HG02840 (cell line): ENCODE measurements around the gene C1orf105.
"Not testable (repeated sequence)": the region's sequence is repeated elsewhere in the genome, so short reads cannot be mapped to it uniquely, and the experiment has no call there.

Source experiments
- ATAC-seq: cut with Tn5 transposase; IDR thresholded peaks from one replicate; pipeline ENCODE4 v1.9.1; 2021; ENCODE audit warnings: mild to moderate bottlenecking, moderate library complexity, moderate number of reproducible peaks; ENCODE audit not compliant: unreplicated experiment, low FRiP score

Gene C1orf105

DNA sequence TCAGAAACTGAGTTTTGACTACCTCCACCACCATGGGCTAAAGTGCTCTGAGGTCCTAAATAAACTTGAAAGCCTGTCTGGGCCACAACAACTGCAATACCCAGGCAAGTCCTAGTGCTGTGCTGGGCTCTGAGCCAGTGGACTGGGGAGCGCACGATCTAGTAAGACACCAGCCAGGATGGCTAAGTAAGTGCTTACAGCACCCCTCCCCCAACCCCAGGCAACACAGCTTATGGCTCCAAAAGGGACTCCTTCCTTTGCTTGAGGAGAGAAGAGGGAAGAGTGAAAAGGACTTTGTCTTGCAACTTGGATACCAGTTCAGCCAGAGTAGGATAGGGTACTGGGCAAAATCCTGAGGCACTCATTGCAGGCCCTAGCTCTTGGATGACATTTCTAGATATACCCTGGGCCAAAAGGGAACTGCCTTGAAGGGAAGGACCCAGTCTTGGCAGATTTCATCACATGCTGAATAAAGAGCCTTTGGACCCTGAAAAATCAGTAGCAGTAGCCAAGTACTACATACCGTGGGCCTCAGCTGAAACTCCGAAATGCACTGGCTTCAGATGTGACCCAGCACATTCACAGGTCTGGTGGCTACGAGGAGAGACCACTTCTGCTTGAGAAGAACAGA is 1.6 kb downstream of the C1orf105 start:
- ATAC-seq = no peak

DNA sequence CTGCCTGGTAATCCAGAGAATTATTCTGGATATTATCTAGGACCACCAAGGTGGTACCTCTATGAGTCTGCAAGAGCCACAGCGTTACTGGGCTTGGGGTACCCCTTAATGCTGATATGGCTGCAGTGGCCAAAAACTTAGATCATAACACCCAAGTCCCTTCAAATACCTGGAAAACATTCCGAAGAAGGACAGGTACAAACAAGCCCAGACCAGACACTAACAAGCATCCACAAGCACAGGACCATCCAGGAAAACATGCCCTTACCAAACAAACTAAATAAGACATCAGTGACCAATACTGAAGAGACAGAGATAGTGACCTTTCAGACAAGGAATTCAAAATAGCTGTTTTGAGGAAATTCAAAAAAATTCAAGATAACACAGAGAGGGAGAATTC is 2.9 kb downstream of the C1orf105 start:
- ATAC-seq = no peak

DNA sequence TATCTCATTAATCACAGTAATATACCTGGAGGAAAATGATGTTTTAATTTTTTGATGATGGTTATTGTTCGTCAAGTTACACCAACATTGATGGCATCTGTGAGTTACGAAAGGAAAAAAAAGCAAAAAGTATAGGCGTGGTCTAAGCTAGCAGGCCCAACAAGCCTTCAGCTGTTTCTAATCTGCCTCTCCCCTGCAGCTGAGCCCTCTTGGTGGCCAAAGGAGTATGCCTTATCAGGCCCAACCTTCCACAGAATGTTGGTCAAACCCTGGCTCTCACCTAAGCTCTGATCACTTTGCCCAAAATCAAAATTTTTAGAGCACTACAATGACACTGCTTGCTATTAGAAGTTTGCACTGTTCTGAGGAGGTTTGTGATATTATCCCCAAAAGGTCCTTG is 4.9 kb downstream of the C1orf105 start:
- no peak for ATAC-seq

DNA sequence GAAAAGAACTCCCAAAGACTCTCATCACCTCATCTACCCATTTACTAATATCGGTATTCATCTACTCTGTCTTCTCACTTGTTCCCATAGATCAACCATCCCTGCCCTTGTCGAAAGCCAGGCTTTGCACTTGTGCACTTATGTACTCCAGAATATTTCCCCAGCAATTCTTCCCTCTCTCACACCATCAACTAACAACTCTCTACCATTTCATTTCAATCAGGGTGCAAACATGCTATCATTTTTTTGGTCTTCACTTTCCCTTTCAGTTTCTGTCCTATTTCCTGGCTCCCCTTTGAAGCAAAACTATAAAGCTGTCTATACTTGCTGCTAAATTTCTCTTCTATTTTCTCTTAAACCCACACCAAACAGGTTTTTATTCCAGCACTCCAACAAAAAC is 6.7 kb downstream of the C1orf105 start:
- ATAC-seq = no peak

GRCh38 chr1:172429331-172430127 is 9.0 kb downstream of the C1orf105 start:
- no peak for ATAC-seq

GRCh38 chr1:172430128-172430454 is 9.6 kb downstream of the C1orf105 start:
- no peak for ATAC-seq

- no peak for ATAC-seq
These were observed 10.7 kb downstream of the C1orf105 start for GRCh38 chr1:172431204-172431603.

- ATAC-seq = no peak
These were observed 11.3 kb downstream of the C1orf105 start for GRCh38 chr1:172431721-172432192.

GRCh38 chr1:172437183-172437582 is 16.7 kb downstream of the C1orf105 start:
- ATAC-seq = not testable (repeated sequence)

DNA sequence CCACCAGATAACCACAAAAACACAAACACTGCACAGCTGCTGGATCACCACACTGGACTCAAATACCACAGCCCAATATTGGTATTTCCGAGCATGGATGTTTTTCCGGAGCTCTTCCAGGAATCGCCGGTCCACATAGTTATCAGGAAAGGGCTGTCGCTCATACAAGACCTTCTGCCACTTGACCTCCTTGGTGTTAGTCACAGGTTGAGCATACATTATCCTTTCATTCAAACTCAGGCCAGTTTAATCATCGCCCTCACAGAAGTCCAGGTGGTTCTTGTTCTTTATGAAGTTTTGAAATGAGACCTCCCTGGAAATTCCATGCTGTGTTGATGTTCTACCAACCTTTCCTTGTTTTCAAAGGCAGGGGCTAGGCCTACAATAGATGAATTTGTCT is 21.9 kb downstream of the C1orf105 start:
- no peak for ATAC-seq

GRCh38 chr1:172442843-172443565 is 22.5 kb downstream of the C1orf105 start:
- no peak for ATAC-seq

DNA sequence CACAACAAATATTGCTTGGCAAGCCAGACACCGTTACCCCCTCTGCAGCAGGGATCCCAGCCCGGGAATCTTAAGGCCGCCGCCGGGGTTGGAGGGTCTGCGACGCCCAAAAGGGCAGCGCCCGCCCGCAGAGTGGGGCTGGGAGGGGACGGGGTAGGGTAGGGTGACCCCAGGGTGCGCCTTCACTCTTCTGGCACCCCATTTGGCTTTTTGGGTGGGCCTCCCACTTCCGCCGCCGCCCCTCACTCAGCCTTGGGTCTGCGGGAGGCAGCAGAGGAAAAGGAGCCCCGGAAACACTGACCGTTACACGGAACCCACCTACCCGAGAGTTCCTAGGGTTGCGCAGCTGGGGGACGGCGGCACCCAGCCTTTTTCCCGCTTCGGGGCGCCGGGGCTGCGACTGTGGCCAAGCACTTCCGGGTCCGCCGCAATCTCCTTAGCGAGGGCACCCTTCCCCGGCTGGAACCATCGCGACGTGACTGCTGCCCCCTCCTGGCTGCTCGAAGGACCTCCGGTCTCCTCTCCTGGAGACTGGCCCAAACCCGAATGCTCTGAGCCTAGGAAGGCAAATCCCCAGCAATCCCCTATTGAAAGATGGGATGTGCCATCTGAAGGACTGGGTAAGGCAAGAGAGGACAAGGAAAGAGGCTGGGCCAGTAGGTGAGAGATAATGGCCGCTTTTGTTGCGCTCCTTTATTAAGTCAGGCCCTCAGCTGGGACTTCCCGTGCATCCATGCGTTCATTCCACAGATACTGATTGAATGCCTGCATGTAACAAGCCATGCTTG is 23.4 kb downstream of the C1orf105 start, which contains the start of gene PIGC:
Gene PIGC, minus strand, starts transcription at position 404 of the 788 bp plus-strand sequence. CDS start 1,447 bp downstream, outside the sequence.
- peak; percentile 98 for ATAC-seq

DNA sequence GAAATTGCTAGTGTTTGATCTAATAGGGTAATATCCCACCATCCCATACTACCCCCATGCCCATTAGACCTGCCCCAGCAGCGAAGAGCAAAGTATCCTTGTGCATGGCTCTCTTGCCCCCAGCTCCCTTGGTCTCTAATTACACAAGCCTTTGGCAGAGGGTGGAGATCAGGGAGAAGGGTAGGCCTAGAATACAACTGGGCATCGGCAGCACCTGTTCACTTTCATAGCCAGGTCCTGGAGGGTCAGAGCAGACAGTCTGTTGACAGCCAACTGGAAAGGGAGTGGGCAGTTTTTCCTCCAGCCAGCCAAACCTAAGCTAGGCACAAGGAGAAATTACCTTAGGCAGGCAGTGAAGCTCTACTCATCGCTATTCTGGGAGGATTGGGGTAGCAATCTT is 26.1 kb downstream of the C1orf105 start:
- ATAC-seq = no peak

- no peak for ATAC-seq
These were observed 27.2 kb downstream of the C1orf105 start for GRCh38 chr1:172447641-172448040.

DNA sequence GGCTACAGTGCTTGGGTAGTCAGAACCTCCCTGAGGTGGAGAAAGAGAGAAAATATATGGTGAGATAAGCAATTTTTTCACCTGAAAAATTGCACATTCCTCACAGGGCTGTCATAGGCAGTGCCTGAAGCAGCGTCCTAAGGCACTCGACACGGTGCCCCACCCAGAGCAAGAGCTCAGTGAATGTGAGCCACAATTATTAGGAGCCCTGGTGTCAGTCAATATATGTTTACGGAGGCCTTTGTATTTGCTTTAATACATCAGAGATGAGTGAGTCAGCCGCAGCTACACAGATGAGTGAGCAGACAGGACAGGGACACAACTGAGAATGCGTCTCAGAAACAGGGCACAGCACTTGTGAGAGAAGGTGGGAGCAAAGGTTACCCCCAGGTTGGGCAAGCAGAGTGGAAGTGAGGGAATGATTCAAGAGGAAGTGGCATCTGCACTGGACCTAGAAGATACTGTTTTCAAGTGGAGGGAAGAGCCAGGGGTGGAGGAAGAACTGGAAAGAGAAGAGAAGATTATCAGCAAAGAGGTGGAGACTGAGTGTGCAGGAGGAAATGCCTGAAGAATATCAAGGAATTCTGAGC is 28.6 kb downstream of the C1orf105 start:
- no peak for ATAC-seq

DNA sequence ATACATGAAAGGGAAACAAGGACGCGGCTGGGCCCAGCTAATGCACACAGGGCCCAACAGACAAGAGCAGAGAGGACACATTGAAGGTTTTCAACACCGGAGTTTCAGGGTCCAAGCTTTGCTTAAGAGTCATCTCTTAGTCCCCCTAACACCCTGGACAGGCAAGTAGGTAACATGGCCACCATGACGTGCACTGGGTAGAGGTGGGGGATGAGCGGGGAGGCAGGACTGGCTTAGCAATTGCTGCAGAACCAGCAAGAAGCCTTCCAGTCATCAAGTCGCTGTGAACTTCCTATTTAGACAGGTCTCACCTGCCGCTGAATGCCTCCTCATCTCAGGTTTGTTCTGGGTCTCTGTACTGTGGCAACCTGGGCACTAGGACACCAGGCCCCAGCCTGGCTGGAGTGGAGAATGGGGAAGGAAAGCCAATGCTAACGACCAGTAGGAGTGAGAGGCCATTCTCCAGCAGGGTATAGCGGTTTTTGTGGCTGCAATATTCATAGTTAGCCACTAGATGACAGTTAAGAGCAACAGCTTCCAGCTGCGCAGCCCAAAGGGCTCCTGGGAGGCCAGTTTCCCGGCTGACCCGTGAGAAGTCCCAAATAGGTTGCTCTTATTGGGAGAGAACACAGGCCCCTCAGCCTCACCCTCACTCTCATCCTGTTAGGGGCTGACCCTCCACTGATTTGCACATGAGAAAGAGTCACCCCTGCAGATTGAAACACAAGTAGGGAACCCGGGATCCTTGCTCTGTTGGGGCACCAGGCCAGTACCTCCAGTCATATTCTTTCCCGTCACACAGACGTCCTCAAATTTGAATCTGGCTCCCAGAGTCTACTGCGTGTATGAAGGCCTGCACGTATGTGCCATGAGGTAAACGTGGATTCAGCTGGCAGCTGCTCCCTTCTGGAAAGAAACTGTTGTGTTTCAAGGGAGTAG is 29.4 kb downstream of the C1orf105 start:
- ATAC-seq = no peak

GRCh38 chr1:172450524-172450885 is 30.0 kb downstream of the C1orf105 start:
- ATAC-seq = no peak

DNA sequence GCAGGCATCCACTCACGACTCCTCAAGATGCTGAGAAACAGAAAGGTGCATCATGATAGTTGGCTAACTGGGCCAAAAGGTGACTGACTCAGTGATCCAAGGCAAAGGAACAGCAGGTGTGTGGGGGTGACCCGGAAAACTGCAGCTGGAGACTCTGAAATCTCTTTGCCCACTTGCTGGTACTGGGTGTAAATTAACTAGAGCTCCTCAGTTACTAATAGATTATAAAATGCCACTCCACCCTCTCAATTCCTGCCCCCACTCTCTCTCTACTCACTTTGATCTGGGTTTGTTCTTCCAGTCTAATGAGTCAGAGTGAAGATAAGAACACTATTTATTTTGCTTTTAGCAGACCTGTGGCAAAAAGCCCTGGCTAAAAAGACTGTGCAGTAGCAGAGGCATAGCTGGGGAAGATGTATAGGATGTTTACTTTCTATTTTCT is 30.5 kb downstream of the C1orf105 start:
- ATAC-seq = no peak

- no peak for ATAC-seq
These were observed 32.2 kb downstream of the C1orf105 start for GRCh38 chr1:172452536-172453152.
